Neutrophil (primary cell): ENCODE data around the gene TOX2.

Source experiments
- H3K27ac ChIP-seq: fragments of 200-600 bp; sonication (generic); 2 replicates; pipeline ENCODE4 v1.5.1; 2016; ENCODE audit warnings: mild to moderate bottlenecking, moderate library complexity
- H3K27me3 ChIP-seq: fragments of 200-600 bp; sonication (generic); 2 replicates; pipeline ENCODE4 v1.6.0; 2016; ENCODE audit warnings: mild to moderate bottlenecking
- H3K36me3 ChIP-seq: fragments of 200-600 bp; sonication (generic); 2 replicates; pipeline ENCODE4 v1.5.1; 2017
- H3K4me1 ChIP-seq, 2 experiments: fragments of 200-600 bp in 1 of 2; sonication (generic) in 1 of 2; 1 replicate in 1 of 2; 2 replicates in 1 of 2; pipeline versions ENCODE4 v1.5.1 to v1.6.1; 2013 to 2016; ENCODE audit warnings: low read depth in 1 of 2, low read length in 1 of 2, mild to moderate bottlenecking in 1 of 2, moderate library complexity in 1 of 2; ENCODE audit not compliant: control insufficient read depth in 1 of 2, insufficient read depth in 1 of 2
- H3K4me3 ChIP-seq, 2 experiments: fragments of 200-600 bp in 1 of 2; sonication (generic) in 1 of 2; 1 replicate in 1 of 2; 2 replicates in 1 of 2; pipeline ENCODE4 v1.5.1; 2013 to 2016; ENCODE audit warnings: low read depth in 1 of 2, low read length in 1 of 2, mild to moderate bottlenecking in 1 of 2, moderate library complexity in 1 of 2
- H3K9me3 ChIP-seq: fragments of 200-600 bp; sonication (generic); 2 replicates; pipeline ENCODE4 v1.5.1; 2016
- TF ChIP-seq, protein P1 (sequence below): fragments of 200-600 bp; sonication (generic); IDR thresholded peaks from 2 replicates; pipeline ENCODE4 v1.5.1; 2016; ENCODE audit warnings: antibody characterized with exemption

TOX2 gene

DNA sequence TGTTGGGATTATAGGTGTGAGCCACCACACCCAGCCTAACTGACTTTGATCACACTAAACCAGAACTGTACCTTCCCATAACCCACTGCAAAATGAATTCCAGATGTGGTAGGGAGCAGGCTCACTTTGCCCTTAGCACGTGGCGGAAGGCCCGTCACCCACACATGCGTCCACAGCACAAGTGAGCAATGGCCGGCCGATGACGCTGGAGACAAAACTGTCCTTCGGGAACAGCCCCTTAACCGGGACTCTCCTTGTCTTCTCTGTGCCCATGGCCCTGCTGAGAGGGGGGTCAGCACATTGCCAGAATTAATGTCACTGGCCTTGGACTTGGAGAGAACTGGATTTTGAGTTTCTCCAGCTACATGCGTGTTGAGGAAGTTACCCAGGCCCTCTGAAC is 107.2 kb downstream of the TOX2 start:
- TF ChIP-seq, protein P1, sequence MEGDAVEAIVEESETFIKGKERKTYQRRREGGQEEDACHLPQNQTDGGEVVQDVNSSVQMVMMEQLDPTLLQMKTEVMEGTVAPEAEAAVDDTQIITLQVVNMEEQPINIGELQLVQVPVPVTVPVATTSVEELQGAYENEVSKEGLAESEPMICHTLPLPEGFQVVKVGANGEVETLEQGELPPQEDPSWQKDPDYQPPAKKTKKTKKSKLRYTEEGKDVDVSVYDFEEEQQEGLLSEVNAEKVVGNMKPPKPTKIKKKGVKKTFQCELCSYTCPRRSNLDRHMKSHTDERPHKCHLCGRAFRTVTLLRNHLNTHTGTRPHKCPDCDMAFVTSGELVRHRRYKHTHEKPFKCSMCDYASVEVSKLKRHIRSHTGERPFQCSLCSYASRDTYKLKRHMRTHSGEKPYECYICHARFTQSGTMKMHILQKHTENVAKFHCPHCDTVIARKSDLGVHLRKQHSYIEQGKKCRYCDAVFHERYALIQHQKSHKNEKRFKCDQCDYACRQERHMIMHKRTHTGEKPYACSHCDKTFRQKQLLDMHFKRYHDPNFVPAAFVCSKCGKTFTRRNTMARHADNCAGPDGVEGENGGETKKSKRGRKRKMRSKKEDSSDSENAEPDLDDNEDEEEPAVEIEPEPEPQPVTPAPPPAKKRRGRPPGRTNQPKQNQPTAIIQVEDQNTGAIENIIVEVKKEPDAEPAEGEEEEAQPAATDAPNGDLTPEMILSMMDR = no peak
- Histone ChIP-seq H3K27me3 (peaks cover 51% of the 10 kb centered on the region), H3K4me1 (no peaks in the 10 kb centered on the region), H3K4me3 (no peak overlapping the region), H3K27ac (no peak overlapping the region), H3K9me3 (no peaks in the 10 kb centered on the region), H3K36me3 (no peaks in the 10 kb centered on the region)

DNA sequence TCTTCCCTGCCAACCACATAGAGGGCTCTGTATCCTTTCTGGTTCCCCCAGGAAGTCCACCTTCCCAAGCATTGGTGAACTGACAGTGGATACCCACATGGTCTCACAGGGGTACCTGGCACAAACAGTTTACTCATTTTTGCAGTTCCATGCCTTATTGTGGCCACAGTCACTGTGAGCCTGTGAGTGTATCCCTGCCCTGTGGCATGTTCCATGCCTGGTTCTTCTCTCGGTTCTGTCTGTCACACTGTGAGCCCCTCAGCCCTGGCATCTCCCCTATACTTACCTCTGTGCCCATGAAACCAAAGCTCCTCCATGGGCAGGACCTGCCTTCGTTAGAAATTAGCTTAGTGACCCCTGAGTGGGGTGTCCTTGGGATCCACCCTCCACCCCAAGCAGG is 107.8 kb downstream of the TOX2 start:
- Histone ChIP-seq H3K4me1 (no peaks in the 10 kb centered on the region), H3K27ac (no peak overlapping the region), H3K36me3 (no peaks in the 10 kb centered on the region), H3K9me3 (no peaks in the 10 kb centered on the region), H3K4me3 (no peak overlapping the region), H3K27me3 (peaks cover 49% of the 10 kb centered on the region)
- TF ChIP-seq, protein P1 = no peak

GRCh38 chr20:44023515-44024371 is 109.1 kb downstream of the TOX2 start:
- no peaks in the 10 kb centered on the region for H3K36me3 ChIP-seq
- TF ChIP-seq, protein P1 = no peak
- peaks cover 50% of the 10 kb centered on the region for H3K27me3 ChIP-seq
- H3K27ac ChIP-seq = no peak overlapping the region
- no peak overlapping the region for H3K4me3 ChIP-seq
- H3K4me1 ChIP-seq = no peaks in the 10 kb centered on the region
- no peaks in the 10 kb centered on the region for H3K9me3 ChIP-seq

DNA sequence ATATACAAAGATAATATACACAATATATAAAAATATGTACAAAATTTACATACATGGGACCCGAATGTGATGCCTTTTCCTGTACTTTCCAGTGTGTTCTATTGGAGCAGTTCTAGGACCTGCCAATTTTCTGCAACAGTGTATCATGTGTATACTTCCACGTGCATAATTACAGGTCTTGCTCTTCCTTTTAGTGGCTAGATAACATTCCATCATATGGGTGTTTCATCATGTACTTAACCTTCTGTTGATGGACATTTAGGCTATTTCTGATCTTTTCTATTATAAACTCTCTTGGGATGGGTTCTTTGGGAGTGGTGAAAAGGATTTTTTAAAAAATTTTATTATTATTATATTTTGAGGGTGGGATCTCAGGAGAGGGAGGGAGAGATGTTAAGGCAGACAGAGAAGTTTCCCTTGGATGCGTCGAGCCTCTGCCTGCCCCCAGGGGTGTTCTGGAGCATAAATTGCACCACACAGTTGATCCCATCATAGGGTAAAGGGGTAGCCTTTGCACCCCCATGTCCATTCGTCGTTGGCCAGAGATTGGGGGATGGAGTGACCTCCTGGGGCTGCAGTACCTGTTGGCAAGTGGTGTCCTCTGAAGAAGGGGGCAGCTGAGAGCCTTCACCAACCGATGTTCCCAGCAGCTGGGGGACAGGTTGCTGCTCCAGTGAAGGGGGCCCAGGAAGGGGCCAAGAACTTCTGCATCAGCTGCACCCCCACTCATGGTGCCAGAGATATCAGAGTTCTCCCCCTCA is 110.3 kb downstream of the TOX2 start:
- H3K27ac ChIP-seq = no peak overlapping the region
- H3K27me3 ChIP-seq = peaks cover 56% of the 10 kb centered on the region
- no peaks in the 10 kb centered on the region for H3K4me1 ChIP-seq
- H3K9me3 ChIP-seq = no peaks in the 10 kb centered on the region
- no peaks in the 10 kb centered on the region for H3K36me3 ChIP-seq
- no peak overlapping the region for H3K4me3 ChIP-seq
- TF ChIP-seq, protein P1 = no peak

- Histone ChIP-seq H3K27me3 (peaks cover 59% of the 10 kb centered on the region), H3K36me3 (no peaks in the 10 kb centered on the region), H3K4me1 (no peaks in the 10 kb centered on the region), H3K4me3 (no peak overlapping the region), H3K27ac (no peak overlapping the region), H3K9me3 (no peaks in the 10 kb centered on the region)
- TF ChIP-seq, protein P1 = no peak
These were observed 111.1 kb downstream of the TOX2 start for GRCh38 chr20:44025756-44026155.
